Mesendoderm (in vitro differentiated cells): ENCODE data around the gene DPP3.

Experiments
- DNase-seq: peaks from one replicate; pipeline ENCODE4 v3.0.0; 2013
- H2AK5ac ChIP-seq: 2 replicates; pipeline ENCODE4 v1.6.1; 2013; ENCODE audit warnings: low read length, inconsistent platforms
- H2BK120ac ChIP-seq: 2 replicates; pipeline ENCODE4 v1.6.1; 2013; ENCODE audit warnings: low read depth, mild to moderate bottlenecking, low read length, moderate library complexity, mixed read lengths
- H2BK15ac ChIP-seq: replicated peaks from 2 replicates; pipeline ENCODE4 v1.6.1; 2013; ENCODE audit warnings: low read depth, mild to moderate bottlenecking, moderate library complexity
- H2BK5ac ChIP-seq: 2 replicates; pipeline ENCODE4 v1.6.1; 2013; ENCODE audit warnings: low read length, inconsistent platforms
- H3K18ac ChIP-seq: 2 replicates; pipeline ENCODE4 v1.6.1; 2013; ENCODE audit warnings: mild to moderate bottlenecking, low read length, mixed read lengths
- H3K23ac ChIP-seq: one replicate; pipeline ENCODE4 v1.6.1; 2013; ENCODE audit warnings: low read length
- H3K27ac ChIP-seq: 2 replicates; pipeline ENCODE4 v1.5.1; 2013; ENCODE audit warnings: low read depth, mild to moderate bottlenecking, inconsistent platforms, low read length, moderate library complexity
- H3K27me3 ChIP-seq: 2 replicates; pipeline ENCODE4 v1.6.1; 2013; ENCODE audit warnings: low read length, control low read depth, mild to moderate bottlenecking, inconsistent platforms; ENCODE audit not compliant: insufficient read depth, poor library complexity
- H3K36me3 ChIP-seq: 2 replicates; pipeline ENCODE4 v1.6.1; 2013; ENCODE audit warnings: low read length, inconsistent platforms; ENCODE audit not compliant: control insufficient read depth, insufficient read depth
- H3K4ac ChIP-seq: one replicate; pipeline ENCODE4 v1.6.1; 2013; ENCODE audit warnings: low read depth, mild to moderate bottlenecking, low read length, moderate library complexity
- H3K4me1 ChIP-seq: 2 replicates; pipeline ENCODE4 v1.6.1; 2013; ENCODE audit warnings: low read depth, low read length, inconsistent platforms; ENCODE audit not compliant: control insufficient read depth
- H3K4me2 ChIP-seq: 2 replicates; pipeline ENCODE4 v1.6.1; 2013; ENCODE audit warnings: low read length
- H3K4me3 ChIP-seq: 2 replicates; pipeline ENCODE4 v1.5.1; 2013; ENCODE audit warnings: mild to moderate bottlenecking, low read length
- H3K56ac ChIP-seq: one replicate; pipeline ENCODE4 v1.6.1; 2013; ENCODE audit warnings: low read length
- H3K79me1 ChIP-seq: 2 replicates; pipeline ENCODE4 v1.6.1; 2013; ENCODE audit warnings: low read length, inconsistent platforms
- H3K79me2 ChIP-seq: 2 replicates; pipeline ENCODE4 v1.6.1; 2013; ENCODE audit warnings: mild to moderate bottlenecking, low read length; ENCODE audit not compliant: control insufficient read depth, insufficient read depth
- H3K9ac ChIP-seq: 2 replicates; pipeline ENCODE4 v1.6.1; 2013; ENCODE audit warnings: low read length, inconsistent platforms
- H4K5ac ChIP-seq: one replicate; pipeline ENCODE4 v1.6.1; 2013; ENCODE audit warnings: low read length
- H4K8ac ChIP-seq: one replicate; pipeline ENCODE4 v1.6.1; 2013; ENCODE audit warnings: low read depth, mild to moderate bottlenecking, control low read depth, low read length, moderate library complexity
- WGBS: extraction: QIAGEN DNeasy Blood & Tissue Kit; methylation state at CpG from one replicate; pipeline ENCODE4 v1.1.7; 2013; ENCODE audit warnings: low lambda C conversion rate, missing lambda C conversion rate; ENCODE audit not compliant: insufficient coverage; ENCODE audit errors: extremely low coverage; 5-methylcytosine and 5-hydroxymethylcytosine counted together

DPP3 gene

DNA sequence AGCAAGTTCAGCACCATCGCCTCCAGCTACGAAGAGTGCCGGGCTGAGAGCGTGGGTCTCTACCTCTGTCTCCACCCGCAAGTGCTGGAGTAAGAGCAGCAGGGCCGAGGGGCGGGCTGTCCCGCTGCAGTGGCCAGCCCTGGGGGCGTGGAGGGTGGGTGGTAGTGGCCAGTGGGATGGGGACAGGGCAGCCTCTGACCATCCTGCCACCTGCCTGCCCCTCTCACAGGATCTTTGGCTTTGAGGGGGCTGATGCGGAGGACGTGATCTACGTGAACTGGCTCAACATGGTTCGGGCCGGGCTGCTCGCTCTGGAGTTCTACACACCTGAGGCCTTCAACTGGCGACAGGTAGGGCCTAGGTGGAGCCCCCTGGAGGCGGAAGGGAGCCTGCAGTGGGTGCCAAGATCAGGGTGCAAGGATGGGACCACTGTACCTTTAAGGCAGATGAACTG is 15.2 kb downstream of the DPP3 start:
- no peaks in the 10 kb centered on the region for H3K79me1 ChIP-seq
- WGBS, result no CpG with 5 or more reads among the region's 17 CpGs
- H3K27ac ChIP-seq, result no peak overlapping the region
- H3K36me3 ChIP-seq, result peaks cover 6% of the 10 kb centered on the region
- H3K23ac ChIP-seq, result no peak overlapping the region
- no peak overlapping the region for H3K9ac ChIP-seq
- DNase-seq, result no peak
- H3K4me3 ChIP-seq, result no peak overlapping the region
- H3K18ac ChIP-seq, result no peak overlapping the region
- H3K79me2 ChIP-seq, result no peaks in the 10 kb centered on the region
- no peak overlapping the region for H2BK15ac ChIP-seq
- H2BK5ac ChIP-seq, result no peak overlapping the region
- no peaks in the 10 kb centered on the region for H3K27me3 ChIP-seq
- no peak overlapping the region for H3K56ac ChIP-seq
- H2BK120ac ChIP-seq, result no peak overlapping the region
- no peaks in the 10 kb centered on the region for H3K4me1 ChIP-seq
- H4K8ac ChIP-seq, result no peak overlapping the region
- H2AK5ac ChIP-seq, result no peak overlapping the region
- no peak overlapping the region for H3K4ac ChIP-seq
- H4K5ac ChIP-seq, result no peak overlapping the region
- H3K4me2 ChIP-seq, result no peak overlapping the region

DNA sequence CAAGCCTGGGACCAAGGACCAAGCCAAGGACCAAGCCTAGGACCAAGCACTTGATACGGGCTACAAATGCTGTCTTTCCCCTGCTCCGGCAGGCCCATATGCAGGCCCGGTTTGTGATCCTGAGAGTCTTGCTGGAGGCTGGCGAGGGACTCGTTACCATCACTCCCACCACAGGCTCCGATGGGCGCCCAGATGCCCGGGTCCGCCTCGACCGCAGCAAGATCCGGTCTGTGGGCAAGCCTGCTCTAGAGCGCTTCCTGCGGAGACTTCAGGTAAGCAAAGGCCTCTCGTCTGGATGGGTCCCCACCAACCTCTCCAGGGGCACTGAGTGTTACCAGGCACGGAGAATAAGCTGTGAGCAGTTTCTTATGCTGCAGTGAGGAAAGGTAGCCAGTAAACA is 17.0 kb downstream of the DPP3 start:
- Histone ChIP-seq H3K36me3 (peaks cover 6% of the 10 kb centered on the region), H3K4me1 (no peaks in the 10 kb centered on the region), H2BK15ac (no peak overlapping the region), H3K23ac (no peak overlapping the region), H3K9ac (no peak overlapping the region), H3K4me2 (no peak overlapping the region), H2AK5ac (no peak overlapping the region), H3K79me1 (no peaks in the 10 kb centered on the region), H2BK120ac (no peak overlapping the region), H3K27ac (no peak overlapping the region), H3K4ac (no peak overlapping the region), H3K79me2 (no peaks in the 10 kb centered on the region), H3K4me3 (no peak overlapping the region), H3K27me3 (no peaks in the 10 kb centered on the region), H2BK5ac (no peak overlapping the region), H4K5ac (no peak overlapping the region), H4K8ac (no peak overlapping the region), H3K18ac (no peak overlapping the region), H3K56ac (no peak overlapping the region)
- no CpG with 5 or more reads among the region's 16 CpGs for WGBS
- DNase-seq, result no peak

DNA sequence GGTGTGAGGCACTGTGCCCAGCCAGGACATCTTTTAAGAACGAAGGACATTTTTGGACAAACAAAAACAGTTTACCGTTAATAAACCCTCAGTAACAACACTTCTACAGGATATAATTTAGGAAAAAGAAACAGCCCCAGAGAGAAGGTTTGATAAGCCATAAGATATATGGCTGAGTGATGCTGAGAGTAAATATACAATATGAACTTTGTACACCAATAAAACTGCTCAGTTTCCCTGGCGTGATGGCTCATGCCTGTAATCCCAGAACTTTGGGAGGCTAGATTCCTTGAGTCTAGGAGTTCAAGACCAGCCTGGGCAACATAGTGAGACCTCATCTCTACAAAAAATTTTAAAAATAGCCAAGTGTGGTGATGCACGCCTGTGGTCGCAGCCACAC is 18.3 kb downstream of the DPP3 start:
- H3K4ac ChIP-seq, result no peak overlapping the region
- H3K18ac ChIP-seq, result no peak overlapping the region
- H2BK15ac ChIP-seq, result no peak overlapping the region
- H3K4me3 ChIP-seq, result no peak overlapping the region
- H3K79me2 ChIP-seq, result no peaks in the 10 kb centered on the region
- no peak overlapping the region for H3K23ac ChIP-seq
- no peak overlapping the region for H3K4me2 ChIP-seq
- no peak overlapping the region for H4K5ac ChIP-seq
- H3K79me1 ChIP-seq, result no peaks in the 10 kb centered on the region
- H2BK120ac ChIP-seq, result no peak overlapping the region
- H2BK5ac ChIP-seq, result no peak overlapping the region
- no peaks in the 10 kb centered on the region for H3K4me1 ChIP-seq
- H3K36me3 ChIP-seq, result peaks cover 4% of the 10 kb centered on the region
- no CpG with 5 or more reads among the region's 5 CpGs for WGBS
- no peak overlapping the region for H3K56ac ChIP-seq
- no peak for DNase-seq
- no peak overlapping the region for H4K8ac ChIP-seq
- H2AK5ac ChIP-seq, result no peak overlapping the region
- no peak overlapping the region for H3K27ac ChIP-seq
- H3K9ac ChIP-seq, result no peak overlapping the region
- no peaks in the 10 kb centered on the region for H3K27me3 ChIP-seq

- no peak overlapping the region for H3K4ac ChIP-seq
- no peaks in the 10 kb centered on the region for H3K4me1 ChIP-seq
- no peak overlapping the region for H3K27ac ChIP-seq
- WGBS, result no CpG with 5 or more reads among the region's 1 CpG
- no peak overlapping the region for H2BK5ac ChIP-seq
- H3K79me2 ChIP-seq, result no peaks in the 10 kb centered on the region
- no peak overlapping the region for H2BK120ac ChIP-seq
- no peak overlapping the region for H2AK5ac ChIP-seq
- no peak overlapping the region for H4K5ac ChIP-seq
- no peak overlapping the region for H3K9ac ChIP-seq
- no peak overlapping the region for H3K18ac ChIP-seq
- H3K56ac ChIP-seq, result no peak overlapping the region
- no peak overlapping the region for H3K4me2 ChIP-seq
- no peak overlapping the region for H2BK15ac ChIP-seq
- no peak overlapping the region for H3K4me3 ChIP-seq
- no peaks in the 10 kb centered on the region for H3K79me1 ChIP-seq
- H4K8ac ChIP-seq, result no peak overlapping the region
- H3K27me3 ChIP-seq, result no peaks in the 10 kb centered on the region
- peak; percentile 39 for DNase-seq
- H3K36me3 ChIP-seq, result peaks cover 1% of the 10 kb centered on the region
- H3K23ac ChIP-seq, result no peak overlapping the region
Measured at GRCh38 chr11:66505276-66505816, 25.1 kb downstream of the DPP3 start.

GRCh38 chr11:66509131-66509561 is 28.9 kb downstream of the DPP3 start:
- no peak overlapping the region for H3K9ac ChIP-seq
- no peak overlapping the region for H3K27ac ChIP-seq
- peaks cover 3% of the 10 kb centered on the region for H3K79me2 ChIP-seq
- no peak overlapping the region for H3K18ac ChIP-seq
- H3K79me1 ChIP-seq, result peaks cover 6% of the 10 kb centered on the region
- H3K4me3 ChIP-seq, result no peak overlapping the region
- H3K36me3 ChIP-seq, result peaks cover 1% of the 10 kb centered on the region
- no peak overlapping the region for H2AK5ac ChIP-seq
- H2BK15ac ChIP-seq, result no peak overlapping the region
- no peak overlapping the region for H3K23ac ChIP-seq
- H4K5ac ChIP-seq, result no peak overlapping the region
- no peak overlapping the region for H3K4ac ChIP-seq
- no peak overlapping the region for H3K4me2 ChIP-seq
- no peak overlapping the region for H2BK5ac ChIP-seq
- H2BK120ac ChIP-seq, result no peak overlapping the region
- no peak overlapping the region for H4K8ac ChIP-seq
- no peak for DNase-seq
- WGBS, result no CpG with 5 or more reads among the region's 7 CpGs
- no peak overlapping the region for H3K56ac ChIP-seq
- H3K4me1 ChIP-seq, result no peaks in the 10 kb centered on the region
- H3K27me3 ChIP-seq, result no peaks in the 10 kb centered on the region
